GM18951 (cell line): ENCODE measurements around the gene DAB2IP.
"Not testable (repeated sequence)": the region's sequence is repeated elsewhere in the genome, so short reads cannot be mapped to it uniquely, and the experiment has no call there.

Experiments used
- POLR2A ChIP-seq: IDR thresholded peaks from 4 replicates; pipeline ENCODE4 v1.6.1; 2011; ENCODE audit warnings: mild to moderate bottlenecking; ENCODE audit not compliant: insufficient read length, insufficient read depth; ENCODE audit errors: extremely low read depth
- in situ Hi-C: fragments of 300-500 bp; cut with MboI; formaldehyde crosslinking; loops from one replicate; pipeline ENCODE4 v1.12.0; 2022; ENCODE audit warnings: low sequenced_read_pairs, mixed read lengths, inconsistent platforms; ENCODE audit not compliant: unreplicated experiment

The DAB2IP gene

GRCh38 chr9:121651295-121652020 lies at the start of gene DAB2IP:
TSS of gene DAB2IP (plus strand) at chr9:121651634. CDS start at chr9:121651776, 142 bp downstream.
- in situ Hi-C loops = no loop called here
- no peak for TF ChIP-seq POLR2A

- in situ Hi-C loops = no loop called here
- TF ChIP-seq POLR2A = no peak
These were observed 48.4 kb upstream of the DAB2IP start for GRCh38 chr9:121603028-121603427.

GRCh38 chr9:121604242-121604641 lies 47.2 kb upstream of the DAB2IP start:
- in situ Hi-C loops = no loop called here
- no peak for TF ChIP-seq POLR2A

GRCh38 chr9:121604654-121605053 lies 46.8 kb upstream of the DAB2IP start:
- in situ Hi-C loops = no loop called here
- no peak for TF ChIP-seq POLR2A

GRCh38 chr9:121607434-121608167 lies 43.8 kb upstream of the DAB2IP start:
- in situ Hi-C loops = no loop called here
- no peak for TF ChIP-seq POLR2A

- in situ Hi-C loops = no loop called here
- no peak for TF ChIP-seq POLR2A
These were observed 43.1 kb upstream of the DAB2IP start for GRCh38 chr9:121608168-121608853.

GRCh38 chr9:121609822-121610637 lies 41.4 kb upstream of the DAB2IP start:
- in situ Hi-C loops = no loop called here
- no peak for TF ChIP-seq POLR2A

GRCh38 chr9:121610638-121610953 lies 40.8 kb upstream of the DAB2IP start:
- in situ Hi-C loops = no loop called here
- no peak for TF ChIP-seq POLR2A

GRCh38 chr9:121612511-121612998 lies 38.9 kb upstream of the DAB2IP start:
- in situ Hi-C loops = no loop called here
- TF ChIP-seq POLR2A = no peak

GRCh38 chr9:121613009-121613752 lies 38.3 kb upstream of the DAB2IP start:
- no peak for TF ChIP-seq POLR2A
- in situ Hi-C loops = no loop called here

GRCh38 chr9:121616123-121616755 lies 35.2 kb upstream of the DAB2IP start:
- in situ Hi-C loops = no loop called here
- no peak for TF ChIP-seq POLR2A

GRCh38 chr9:121618504-121618903 lies 32.9 kb upstream of the DAB2IP start:
- TF ChIP-seq POLR2A = no peak
- in situ Hi-C loops = no loop called here

GRCh38 chr9:121618910-121619309 lies 32.5 kb upstream of the DAB2IP start:
- in situ Hi-C loops = not testable (repeated sequence)
